ENCODE measurements around the gene DCST2.
"Not testable (repeated sequence)": the region's sequence is repeated elsewhere in the genome, so short reads cannot be mapped to it uniquely, and the experiment has no call there.

Gene DCST2

DNA sequence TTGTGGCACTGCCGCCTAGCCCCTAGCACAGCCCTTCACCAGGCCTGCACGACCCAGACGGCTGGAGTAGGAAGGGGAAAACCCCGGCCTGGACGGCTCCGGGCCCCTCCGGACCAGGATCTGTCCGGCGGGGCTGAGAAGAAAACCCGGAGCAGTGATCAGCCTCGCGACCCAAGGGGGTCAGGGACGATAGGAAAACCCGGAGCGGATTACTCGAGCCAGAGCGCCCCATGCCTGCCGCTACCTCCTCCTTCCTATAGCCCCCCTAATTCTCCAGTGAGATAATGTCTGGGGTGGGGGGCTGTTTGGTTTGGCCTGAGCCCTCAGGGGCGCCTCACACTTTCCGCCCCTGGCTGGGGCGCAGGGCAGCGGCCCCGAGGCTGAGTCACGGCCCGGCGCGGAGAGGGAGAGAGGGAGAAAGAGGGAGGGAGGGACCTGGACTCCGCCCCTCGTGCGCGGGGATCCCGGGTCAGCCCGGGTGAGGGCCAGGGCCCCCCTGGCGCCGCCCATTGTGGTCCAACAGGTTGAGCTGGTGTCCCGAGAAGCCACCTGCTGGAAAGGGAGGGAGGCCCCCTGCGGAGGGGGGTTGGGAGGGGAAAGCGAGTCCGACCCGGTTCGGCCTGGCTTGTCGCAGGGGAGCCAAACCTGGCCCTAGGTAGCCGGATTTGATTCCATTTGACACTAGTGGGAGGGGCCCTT lies 32.7 kb downstream of the DCST2 start:
- DNase-seq (ENCODE audit: low read depth in 2 of 3, low spot score in 1 of 3), result peak; percentile 78 to 84 (median 78)

DNA sequence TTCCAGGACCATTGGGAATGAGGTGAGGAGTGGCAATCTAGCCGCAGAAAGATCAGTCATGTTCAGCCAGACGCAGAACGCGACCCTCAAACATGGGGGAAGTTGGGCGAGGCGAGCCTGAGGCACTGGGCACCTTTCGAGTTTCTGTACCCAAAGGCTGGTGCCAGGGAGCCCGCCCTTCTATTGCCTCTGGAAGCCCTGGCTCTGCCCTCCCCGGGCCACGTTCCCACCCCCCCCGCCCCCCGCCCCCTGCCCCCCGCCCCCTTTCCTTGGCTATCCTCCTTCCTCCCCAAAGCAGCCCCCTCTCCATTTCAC lies 33.2 kb downstream of the DCST2 start:
- no peak for DNase-seq (ENCODE audit: low read depth in 2 of 3, low spot score in 1 of 3)

DNA sequence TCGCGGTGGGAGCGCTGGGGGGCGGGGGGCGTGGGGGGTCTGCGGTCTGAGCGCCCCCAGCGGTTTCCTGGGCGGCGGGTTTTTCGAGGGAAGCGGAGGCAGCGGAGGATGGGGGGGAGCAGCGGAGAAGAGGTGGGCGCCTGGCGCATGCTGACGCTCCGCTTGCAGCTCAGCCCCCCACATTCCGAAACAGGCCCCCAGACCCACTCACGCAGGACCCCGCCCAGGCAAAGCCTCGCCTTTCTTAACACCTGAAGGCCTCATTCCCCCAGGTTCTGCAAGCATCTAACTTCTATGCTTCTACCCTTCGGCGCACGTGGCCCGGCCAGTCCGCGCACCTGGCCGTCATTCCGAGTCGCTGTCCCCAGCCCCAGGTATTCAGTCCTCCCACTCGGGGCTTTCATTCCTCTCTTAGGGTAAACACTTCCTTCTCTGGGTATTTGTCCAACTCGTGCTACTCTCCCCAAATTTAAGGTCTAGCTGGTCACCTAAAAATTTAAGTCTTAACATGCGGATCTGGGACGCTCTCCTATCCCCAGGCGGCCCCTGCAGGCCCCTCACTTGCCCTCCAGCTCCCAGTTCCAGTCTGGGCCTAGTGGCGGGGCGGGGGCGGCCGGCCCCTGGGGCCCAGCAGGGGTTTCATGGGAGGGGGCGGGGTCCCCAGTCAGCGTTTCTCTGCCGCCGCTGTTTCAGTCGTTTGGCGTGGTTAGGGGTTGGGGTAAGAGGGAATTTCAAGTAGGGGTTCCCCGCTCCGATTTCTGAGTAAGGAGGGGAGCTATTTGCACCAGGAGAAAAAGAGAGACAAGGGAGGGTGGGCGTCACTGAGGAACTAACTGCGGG lies 33.8 kb downstream of the DCST2 start:
- DNase-seq (ENCODE audit: low read depth in 2 of 3, low spot score in 1 of 3), result peak in 1 of 3 donors; percentile 66

GRCh38 chr1:154998818-154999570 lies 34.6 kb downstream of the DCST2 start:
- DNase-seq (ENCODE audit: low read depth in 2 of 3, low spot score in 1 of 3), result peak; percentile 76 to 80 (median 77)

DNA sequence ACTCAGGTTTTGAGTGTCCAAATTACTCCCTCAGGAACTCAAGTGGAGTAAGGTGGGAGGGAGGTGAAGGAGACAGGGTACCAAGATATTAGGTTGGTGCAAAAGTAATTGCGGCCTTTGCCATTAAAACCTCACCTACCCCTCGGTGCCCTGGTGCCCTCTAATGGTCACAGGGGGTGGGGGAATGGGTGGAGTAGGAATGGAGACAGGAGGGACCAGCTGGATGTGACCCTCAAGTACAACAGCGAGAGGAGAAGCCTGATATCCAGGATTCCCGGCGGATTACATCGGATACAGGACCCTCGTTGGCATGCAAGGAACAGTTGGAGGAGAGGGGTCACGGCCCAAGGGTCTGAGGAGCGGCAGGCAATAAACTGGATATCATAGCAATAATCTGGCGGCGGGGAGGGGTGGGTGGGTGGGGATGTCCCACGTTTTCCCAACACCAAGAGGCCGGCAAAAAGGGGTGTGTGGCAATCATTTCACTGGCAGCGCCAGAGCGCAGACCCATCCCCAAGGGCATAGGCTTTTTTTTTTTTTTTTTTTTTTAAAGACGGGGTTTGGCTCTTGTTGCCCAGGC lies 35.3 kb downstream of the DCST2 start:
- no peak for DNase-seq (ENCODE audit: low read depth in 2 of 3, low spot score in 1 of 3)

DNA sequence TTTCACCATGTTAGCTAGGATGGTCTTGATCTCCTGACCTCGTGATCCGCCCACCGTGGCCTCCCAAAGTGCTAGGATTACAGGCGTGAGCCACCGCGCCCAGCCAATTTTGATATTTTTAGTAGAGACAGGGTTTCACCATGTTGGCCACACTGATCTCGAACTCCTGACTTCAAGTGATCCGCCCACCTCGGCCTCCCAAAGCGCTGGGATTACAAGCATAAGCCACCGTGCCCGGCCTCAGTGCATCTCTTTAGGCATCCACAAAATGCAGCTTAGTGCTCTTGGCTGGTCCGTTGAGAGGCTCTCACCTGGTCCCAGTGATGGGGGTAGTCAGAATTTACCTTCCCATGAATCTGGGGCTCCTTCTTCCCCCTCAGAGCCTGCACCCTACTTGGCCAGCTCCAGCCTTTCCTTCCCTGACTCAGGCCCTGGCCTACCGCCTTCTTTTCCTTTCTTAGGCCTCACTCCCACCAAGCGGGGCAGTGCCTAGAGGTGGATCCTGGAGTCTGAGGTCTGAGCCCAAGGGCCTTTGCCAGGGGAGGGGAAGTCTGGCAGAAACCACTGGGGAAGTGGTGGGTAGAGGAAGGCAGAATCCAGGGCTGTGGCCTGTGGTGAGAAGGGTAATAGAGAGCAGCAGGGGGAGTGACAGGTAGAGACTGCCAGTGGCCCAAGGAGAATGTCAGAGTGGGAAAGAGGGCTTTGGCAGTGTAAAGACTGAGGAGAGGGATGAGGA lies 36.4 kb downstream of the DCST2 start:
- DNase-seq (ENCODE audit: low read depth in 2 of 3, low spot score in 1 of 3), result no peak

- DNase-seq (ENCODE audit: low read depth in 2 of 3, low spot score in 1 of 3), result not testable (repeated sequence)
Measured at GRCh38 chr1:154995301-154995983, 38.1 kb downstream of the DCST2 start.

GRCh38 chr1:154994591-154994990 lies 39.0 kb downstream of the DCST2 start:
- DNase-seq (ENCODE audit: low read depth in 2 of 3, low spot score in 1 of 3), result no peak

DNA sequence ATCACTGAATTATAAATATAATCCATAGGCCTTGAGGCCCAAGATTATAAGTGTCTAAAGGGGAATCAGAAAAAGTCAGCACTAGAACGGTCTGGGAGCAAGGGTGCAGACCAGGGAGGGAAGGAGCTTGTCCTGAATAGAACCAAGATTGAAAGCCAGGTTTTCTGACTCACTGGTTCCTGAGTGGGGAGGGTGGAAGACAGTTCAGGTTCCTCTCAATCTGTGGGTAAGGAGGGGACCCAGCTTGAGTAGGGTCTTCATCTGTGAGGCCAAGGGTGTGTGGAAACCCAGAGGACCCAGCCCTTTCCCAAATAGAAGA lies 39.4 kb downstream of the DCST2 start:
- no peak for DNase-seq (ENCODE audit: low read depth in 2 of 3, low spot score in 1 of 3)

GRCh38 chr1:154993572-154994268 lies 39.9 kb downstream of the DCST2 start, which contains the start of gene LENEP:
Gene LENEP (plus strand): TSS chr1:154993586. CDS start chr1:154993608, 22 bp downstream.
- DNase-seq (ENCODE audit: low read depth in 2 of 3, low spot score in 1 of 3), result no peak

DNA sequence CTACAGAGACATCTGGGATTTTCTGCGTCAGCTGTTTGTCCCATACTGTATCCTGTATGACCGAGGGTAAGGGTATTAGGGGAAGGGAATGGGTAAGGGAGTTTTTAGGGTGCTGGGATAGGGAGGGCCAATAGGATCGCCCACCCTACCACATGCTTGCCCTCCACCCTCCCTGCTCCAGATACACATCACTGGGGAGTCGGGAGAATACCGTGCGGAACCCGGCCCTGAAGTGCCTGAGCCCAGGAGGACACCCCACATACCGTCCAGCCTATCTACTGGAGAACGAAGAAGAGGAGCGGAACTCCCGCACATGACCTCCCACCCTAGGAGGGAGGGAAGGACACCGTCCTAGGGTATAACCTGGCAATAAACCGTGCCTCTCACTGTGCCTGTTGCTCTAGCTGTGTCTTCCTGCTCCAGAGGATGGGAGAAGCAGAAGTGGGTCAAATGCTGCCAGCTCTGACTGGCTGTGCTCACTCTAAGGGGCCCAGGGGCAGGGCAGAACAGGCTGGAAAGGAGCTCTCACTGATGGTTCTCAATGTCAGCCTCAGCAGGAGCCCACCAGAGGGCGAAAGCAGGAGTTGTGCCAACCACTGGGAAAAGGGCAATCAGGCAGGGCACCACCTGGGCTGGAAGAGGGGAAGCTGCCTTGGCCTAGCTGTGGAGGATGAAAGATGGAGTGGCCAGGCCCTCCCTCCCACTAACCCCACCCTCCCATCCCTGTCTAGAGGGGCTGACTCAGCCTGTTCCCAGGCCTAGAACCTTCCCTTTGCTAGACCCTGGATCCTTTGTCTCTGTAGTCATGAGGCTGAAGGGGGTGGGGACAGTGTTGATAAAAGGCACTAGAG lies 40.6 kb downstream of the DCST2 start:
- no peak for DNase-seq (ENCODE audit: low read depth in 2 of 3, low spot score in 1 of 3)

- no peak for DNase-seq (ENCODE audit: low read depth in 2 of 3, low spot score in 1 of 3)
Measured at GRCh38 chr1:154990276-154990675, 43.3 kb downstream of the DCST2 start.

- DNase-seq (ENCODE audit: low read depth in 2 of 3, low spot score in 1 of 3), result no peak
Measured at GRCh38 chr1:154989195-154989860, 44.3 kb downstream of the DCST2 start.

GRCh38 chr1:154988058-154988954 lies 45.3 kb downstream of the DCST2 start:
- no peak for DNase-seq (ENCODE audit: low read depth in 2 of 3, low spot score in 1 of 3)

GRCh38 chr1:154987326-154987725 lies 46.3 kb downstream of the DCST2 start:
- no peak for DNase-seq (ENCODE audit: low read depth in 2 of 3, low spot score in 1 of 3)

DNA sequence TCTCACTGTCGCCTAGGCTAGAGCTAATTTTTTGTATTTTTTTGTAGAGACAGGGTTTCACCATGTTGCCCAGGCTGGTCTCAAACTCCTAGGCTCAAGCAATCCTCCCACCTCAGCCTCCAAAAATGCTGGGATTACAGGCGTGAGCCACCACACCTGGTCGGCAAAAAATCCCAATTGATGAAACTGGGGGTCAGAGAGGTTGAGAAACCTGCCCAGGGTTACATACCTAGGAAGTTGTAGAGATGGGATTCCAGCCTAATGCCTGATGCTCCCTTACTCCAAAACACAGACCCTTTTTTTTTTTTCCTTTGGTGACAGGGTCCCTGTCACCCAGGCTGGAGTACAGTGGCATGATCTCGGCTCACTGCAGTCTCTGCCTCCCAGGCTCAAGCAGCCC lies 46.8 kb downstream of the DCST2 start:
- not testable (repeated sequence) for DNase-seq (ENCODE audit: low read depth in 2 of 3, low spot score in 1 of 3)

DNA sequence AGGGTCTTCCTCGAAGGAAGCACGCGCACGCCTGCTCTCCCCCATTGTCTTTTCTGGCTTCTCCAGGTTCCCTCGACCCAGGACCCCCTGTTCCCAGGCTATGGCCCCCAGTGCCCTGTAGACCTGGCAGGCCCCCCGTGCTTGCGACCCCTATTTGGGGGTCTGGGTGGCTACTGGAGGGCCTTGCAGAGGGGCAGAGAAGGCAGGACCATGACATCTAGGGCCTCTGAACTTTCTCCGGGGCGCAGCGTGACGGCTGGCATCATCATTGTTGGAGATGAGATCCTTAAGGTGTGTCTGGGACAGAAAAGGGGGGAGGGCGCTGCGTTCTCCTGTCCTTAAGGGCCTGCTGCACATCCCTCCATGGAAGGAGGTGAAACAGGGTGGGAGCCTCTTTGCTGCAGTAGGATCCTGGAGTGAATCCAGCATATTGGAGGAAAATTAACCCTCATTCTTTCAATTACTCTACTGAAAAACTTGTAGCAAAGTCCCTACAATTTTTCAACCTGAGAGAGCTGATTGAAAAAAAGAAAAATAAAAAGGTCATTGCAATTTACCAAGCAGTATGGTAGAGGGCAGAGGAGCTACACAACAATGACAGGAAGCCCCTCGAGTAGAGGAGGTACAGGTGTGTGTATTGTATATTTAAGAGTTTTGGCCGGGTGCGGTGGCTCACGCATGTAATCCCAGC lies 49.7 kb downstream of the DCST2 start:
- DNase-seq (ENCODE audit: low read depth in 2 of 3, low spot score in 1 of 3), result no peak
